Measurements from ENCODE around the gene CTDP1.

CTDP1 gene

DNA sequence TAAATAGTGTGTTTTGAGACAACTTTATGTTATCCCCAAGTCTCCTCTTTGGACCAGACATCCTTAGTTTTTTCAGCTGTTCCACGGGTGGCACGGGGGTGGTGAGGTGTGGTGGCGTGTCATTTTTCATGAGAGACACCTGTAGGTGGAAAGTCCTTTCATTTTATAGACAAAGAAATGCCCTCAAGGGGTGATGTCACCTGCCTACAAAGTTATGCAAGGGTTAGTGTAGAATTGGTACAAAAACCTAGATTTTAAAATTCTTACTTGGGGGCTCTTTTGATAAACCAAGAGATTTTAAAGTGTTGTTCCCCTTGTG, 15.3 kb downstream of the CTDP1 start:
- TF ChIP-seq, protein P1, sequence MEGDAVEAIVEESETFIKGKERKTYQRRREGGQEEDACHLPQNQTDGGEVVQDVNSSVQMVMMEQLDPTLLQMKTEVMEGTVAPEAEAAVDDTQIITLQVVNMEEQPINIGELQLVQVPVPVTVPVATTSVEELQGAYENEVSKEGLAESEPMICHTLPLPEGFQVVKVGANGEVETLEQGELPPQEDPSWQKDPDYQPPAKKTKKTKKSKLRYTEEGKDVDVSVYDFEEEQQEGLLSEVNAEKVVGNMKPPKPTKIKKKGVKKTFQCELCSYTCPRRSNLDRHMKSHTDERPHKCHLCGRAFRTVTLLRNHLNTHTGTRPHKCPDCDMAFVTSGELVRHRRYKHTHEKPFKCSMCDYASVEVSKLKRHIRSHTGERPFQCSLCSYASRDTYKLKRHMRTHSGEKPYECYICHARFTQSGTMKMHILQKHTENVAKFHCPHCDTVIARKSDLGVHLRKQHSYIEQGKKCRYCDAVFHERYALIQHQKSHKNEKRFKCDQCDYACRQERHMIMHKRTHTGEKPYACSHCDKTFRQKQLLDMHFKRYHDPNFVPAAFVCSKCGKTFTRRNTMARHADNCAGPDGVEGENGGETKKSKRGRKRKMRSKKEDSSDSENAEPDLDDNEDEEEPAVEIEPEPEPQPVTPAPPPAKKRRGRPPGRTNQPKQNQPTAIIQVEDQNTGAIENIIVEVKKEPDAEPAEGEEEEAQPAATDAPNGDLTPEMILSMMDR (IDR thresholded peaks at IDR 0.05): no peak
- Histone ChIP-seq H3K9me3 (no peaks in the 10 kb centered on the region), H3K4me1 (ENCODE audit: control insufficient read depth in 1 of 2, insufficient read depth in 1 of 2, low read depth in 1 of 2, low read length in 1 of 2) (no peaks in the 10 kb centered on the region), H3K27me3 (no peaks in the 10 kb centered on the region), H3K27ac (no peak overlapping the region), H3K36me3 (peaks cover 52% of the 10 kb centered on the region), H3K4me3 (ENCODE audit: low read depth in 1 of 2, low read length in 1 of 2) (no peak overlapping the region)

DNA sequence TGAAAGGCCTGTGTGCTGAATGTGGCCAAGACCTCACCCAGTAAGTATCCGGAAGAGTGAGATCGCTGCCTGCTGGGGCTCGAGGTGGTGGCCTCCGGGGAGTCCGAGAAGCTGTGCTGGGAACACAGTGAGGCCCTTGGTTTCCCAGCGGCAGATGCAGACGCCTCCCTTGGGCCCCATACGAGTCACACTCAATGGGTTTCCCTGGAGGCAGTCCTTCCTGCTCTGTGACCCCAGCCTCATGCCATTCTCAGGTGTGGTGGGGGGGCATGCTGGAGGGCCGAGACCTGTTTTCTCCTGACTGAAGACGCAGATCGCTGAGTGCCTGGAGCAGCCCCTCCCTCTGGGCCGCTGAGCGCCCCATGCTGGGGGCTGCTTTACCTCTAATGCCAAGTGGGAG, 15.7 kb downstream of the CTDP1 start:
- H3K36me3 ChIP-seq: peaks cover 56% of the 10 kb centered on the region
- H3K9me3 ChIP-seq: no peaks in the 10 kb centered on the region
- TF ChIP-seq, protein P1 (IDR thresholded peaks at IDR 0.05): no peak
- H3K27ac ChIP-seq: no peak overlapping the region
- no peaks in the 10 kb centered on the region for H3K27me3 ChIP-seq
- no peaks in the 10 kb centered on the region for H3K4me1 ChIP-seq (ENCODE audit: control insufficient read depth in 1 of 2, insufficient read depth in 1 of 2, low read depth in 1 of 2, low read length in 1 of 2)
- H3K4me3 ChIP-seq (ENCODE audit: low read depth in 1 of 2, low read length in 1 of 2): no peak overlapping the region

DNA sequence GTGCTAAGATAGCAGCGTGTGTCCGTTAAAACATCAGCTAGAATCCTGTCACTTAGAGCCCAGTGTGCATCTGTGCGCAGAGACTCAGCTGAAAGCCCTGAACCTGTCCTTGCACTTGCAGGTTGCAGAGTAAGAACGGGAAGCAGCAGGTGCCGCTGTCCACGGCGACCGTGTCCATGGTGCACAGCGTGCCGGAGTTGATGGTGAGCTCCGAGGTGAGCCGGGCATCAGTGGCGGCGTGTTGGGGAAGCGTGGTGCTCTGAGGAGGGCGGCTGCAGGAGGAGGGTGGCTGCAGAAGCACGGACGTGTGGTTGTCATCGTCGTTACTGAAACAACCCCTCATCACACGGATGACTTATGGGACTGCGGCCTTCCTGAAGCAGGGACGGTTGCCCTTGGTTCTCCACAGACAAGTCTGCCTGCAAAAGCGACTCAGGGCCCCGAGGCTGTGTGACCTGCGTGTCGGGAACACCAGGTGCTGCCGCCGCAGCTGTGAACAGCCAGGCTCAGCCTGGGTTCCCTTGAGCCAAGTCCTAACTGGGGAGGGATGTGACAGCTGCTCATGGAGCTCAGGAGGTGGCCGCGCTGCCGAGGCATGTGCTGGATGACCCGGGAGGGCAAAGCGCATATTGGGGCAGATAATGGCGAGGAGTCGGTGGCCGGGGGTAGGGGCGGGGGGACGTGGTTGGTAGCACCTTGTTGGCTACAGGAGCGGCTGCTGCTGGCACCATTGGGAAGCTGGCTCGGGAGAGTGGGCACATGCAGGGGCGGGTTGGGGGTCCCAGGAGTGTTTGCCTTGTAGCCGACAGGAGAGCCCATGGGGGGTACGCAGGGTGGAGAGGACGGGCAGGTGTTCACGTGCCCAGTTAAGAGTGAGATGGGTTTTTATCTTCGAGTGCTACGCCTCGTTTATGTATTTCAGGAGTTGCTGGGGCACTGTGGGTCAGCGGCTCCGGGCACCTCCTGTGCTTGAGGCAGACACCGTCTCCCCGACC, 16.6 kb downstream of the CTDP1 start:
- no peaks in the 10 kb centered on the region for H3K4me1 ChIP-seq (ENCODE audit: control insufficient read depth in 1 of 2, insufficient read depth in 1 of 2, low read depth in 1 of 2, low read length in 1 of 2)
- no peaks in the 10 kb centered on the region for H3K27me3 ChIP-seq
- TF ChIP-seq, protein P1 (IDR thresholded peaks at IDR 0.05): no peak
- no peak overlapping the region for H3K4me3 ChIP-seq (ENCODE audit: low read depth in 1 of 2, low read length in 1 of 2)
- H3K36me3 ChIP-seq: peaks cover 65% of the 10 kb centered on the region
- H3K9me3 ChIP-seq: no peaks in the 10 kb centered on the region
- no peak overlapping the region for H3K27ac ChIP-seq

DNA sequence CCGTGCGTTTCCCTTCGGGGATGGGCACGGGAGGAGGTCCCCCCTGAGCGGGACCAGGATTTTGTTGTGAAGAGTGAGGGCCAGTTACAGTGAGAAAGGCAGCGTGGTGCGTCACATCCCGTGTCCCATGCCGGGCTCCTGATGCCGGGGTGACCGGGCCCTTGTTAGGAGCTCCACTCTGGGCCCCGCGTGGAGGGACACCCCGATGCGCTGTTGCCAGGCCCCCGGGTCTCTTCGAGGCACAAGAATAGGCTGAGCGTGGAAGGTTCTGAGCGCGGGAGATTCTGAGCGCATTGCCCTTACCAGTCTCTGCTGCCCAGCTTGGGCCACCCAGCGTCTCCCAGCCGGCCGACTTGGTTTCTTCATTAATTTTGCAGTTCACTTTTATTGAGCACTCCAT, 17.6 kb downstream of the CTDP1 start:
- Histone ChIP-seq H3K27me3 (no peaks in the 10 kb centered on the region), H3K4me1 (ENCODE audit: control insufficient read depth in 1 of 2, insufficient read depth in 1 of 2, low read depth in 1 of 2, low read length in 1 of 2) (no peaks in the 10 kb centered on the region), H3K27ac (no peak overlapping the region), H3K4me3 (ENCODE audit: low read depth in 1 of 2, low read length in 1 of 2) (no peak overlapping the region), H3K9me3 (no peaks in the 10 kb centered on the region), H3K36me3 (peaks cover 65% of the 10 kb centered on the region)
- TF ChIP-seq, protein P1 (IDR thresholded peaks at IDR 0.05): no peak

DNA sequence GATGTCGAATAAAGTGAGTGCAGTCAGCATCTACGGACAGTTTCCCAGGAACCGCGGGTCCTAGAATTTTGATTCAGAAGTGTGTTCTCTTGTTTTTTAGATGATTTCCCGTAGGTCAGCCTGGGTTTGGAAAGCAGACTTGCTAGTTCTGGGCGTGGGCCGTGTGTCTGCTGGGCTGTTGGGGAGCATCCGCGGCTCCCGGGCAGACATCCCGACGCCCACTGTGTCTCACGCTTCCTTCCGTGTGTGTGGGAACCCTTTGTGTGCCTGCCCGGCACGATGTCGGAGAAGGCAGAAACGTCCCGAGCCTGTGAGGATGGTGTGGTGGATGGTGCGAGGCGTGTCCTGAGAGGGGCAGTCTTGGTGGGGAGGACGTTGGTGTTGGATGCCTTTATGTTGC, 18.4 kb downstream of the CTDP1 start:
- Histone ChIP-seq H3K9me3 (no peaks in the 10 kb centered on the region), H3K4me1 (ENCODE audit: control insufficient read depth in 1 of 2, insufficient read depth in 1 of 2, low read depth in 1 of 2, low read length in 1 of 2) (no peaks in the 10 kb centered on the region), H3K27ac (no peak overlapping the region), H3K4me3 (ENCODE audit: low read depth in 1 of 2, low read length in 1 of 2) (no peak overlapping the region), H3K27me3 (no peaks in the 10 kb centered on the region), H3K36me3 (peaks cover 72% of the 10 kb centered on the region)
- TF ChIP-seq, protein P1 (IDR thresholded peaks at IDR 0.05): no peak

All from neutrophil (primary cell).